Activated T-helper 1 cell treated with anti-CD3 and anti-CD28 coated beads, Interleukin-12 subunit alpha, Interleukin-12 subunit beta, Interleukin-2, Interleukin-4 antibody, amounts not matched to agents 30 ng/mL and 10 ng/mL and 1 ng/mL, durations not matched to agents 14 hours and 24 hours and 36 hours (primary cell): ENCODE results near the gene WDFY2. TPM values are rescaled to one million over a fixed set of nuclear protein-coding genes. Genes with fewer than 3 reads are reported as not detected.
"Not testable (repeated sequence)": the region's sequence is repeated elsewhere in the genome, so short reads cannot be mapped to it uniquely, and the experiment has no call there.

Source experiments
- DNase-seq: peaks from one replicate; pipeline ENCODE4 v3.0.0; 2021; ENCODE audit warnings: low spot score
- H3K27ac Mint-ChIP-seq: one replicate; pipeline ENCODE4 v1.8.0; 2021; ENCODE audit warnings: mild to moderate bottlenecking, mixed read lengths
- H3K27me3 Mint-ChIP-seq: one replicate; pipeline ENCODE4 v1.8.0; 2022; ENCODE audit warnings: mild to moderate bottlenecking, moderate library complexity, mixed read lengths; ENCODE audit not compliant: insufficient read depth
- H3K36me3 Mint-ChIP-seq: one replicate; pipeline ENCODE4 v1.8.0; 2021; ENCODE audit warnings: low read depth, mixed read lengths
- H3K4me1 Mint-ChIP-seq: one replicate; pipeline ENCODE4 v1.8.0; 2021; ENCODE audit warnings: low read depth, mixed read lengths
- H3K4me3 Mint-ChIP-seq: one replicate; pipeline ENCODE4 v1.8.0; 2021; ENCODE audit warnings: mild to moderate bottlenecking, moderate library complexity, mixed read lengths
- H3K9me3 Mint-ChIP-seq: one replicate; pipeline ENCODE4 v1.8.0; 2021; ENCODE audit warnings: mixed read lengths
- intact Hi-C: fragments of 100-400 bp; cut with micrococcal nuclease; formaldehyde crosslinking; loops from one replicate; pipeline ENCODE4 v1.15.1; 2024
- total RNA-seq: library from RNA; stranded (reverse); gene quantifications from 2 replicates; pipeline ENCODE4 v1.2.3, GENCODE V29; 2022

Gene WDFY2
- total RNA-seq, 1 donor from 2014 or later: 7.5 TPM

- Mint-ChIP-seq H3K27me3 (no peaks in the 10 kb centered on the region), H3K36me3 (peaks cover 4% of the 10 kb centered on the region), H3K4me1 (no peaks in the 10 kb centered on the region), H3K27ac (no peak overlapping the region), H3K4me3 (no peak overlapping the region), H3K9me3 (peaks cover 11% of the 10 kb centered on the region)
- intact Hi-C loops: loop anchor here (10.0 kb wide), 1 partner anchor 49 kb away; no protein-coding TSS in a partner anchor
- no peak for DNase-seq
Observed at GRCh38 chr13:51675385-51675784, 91.1 kb downstream of the WDFY2 start.

DNA sequence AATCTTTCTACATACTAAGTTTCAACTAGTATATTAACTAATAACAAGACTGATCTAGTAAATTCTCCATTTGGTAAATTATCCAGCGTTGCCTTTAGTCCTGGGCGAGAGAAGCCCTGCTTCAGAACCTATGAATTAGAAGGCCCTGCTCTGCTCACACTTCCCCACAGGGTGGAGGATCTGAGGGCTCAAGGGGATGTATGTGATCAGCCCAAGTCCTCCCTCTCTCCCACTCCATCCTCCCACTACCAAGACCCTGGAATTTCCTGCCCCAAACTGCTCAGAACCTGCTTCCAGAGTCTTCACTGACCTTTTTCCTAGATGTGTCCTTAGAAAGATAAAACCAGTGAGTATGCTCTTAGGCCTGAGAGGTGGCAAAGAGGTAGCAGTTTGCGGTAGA, 91.6 kb downstream of the WDFY2 start:
- intact Hi-C loops: loop anchor here (10.0 kb wide), 1 partner anchor 49 kb away; no protein-coding TSS in a partner anchor
- no peaks in the 10 kb centered on the region for H3K4me1 Mint-ChIP-seq
- no peak for DNase-seq
- no peak overlapping the region for H3K27ac Mint-ChIP-seq
- H3K4me3 Mint-ChIP-seq: no peak overlapping the region
- H3K9me3 Mint-ChIP-seq: peaks cover 9% of the 10 kb centered on the region
- peaks cover 4% of the 10 kb centered on the region for H3K36me3 Mint-ChIP-seq
- no peaks in the 10 kb centered on the region for H3K27me3 Mint-ChIP-seq

DNA sequence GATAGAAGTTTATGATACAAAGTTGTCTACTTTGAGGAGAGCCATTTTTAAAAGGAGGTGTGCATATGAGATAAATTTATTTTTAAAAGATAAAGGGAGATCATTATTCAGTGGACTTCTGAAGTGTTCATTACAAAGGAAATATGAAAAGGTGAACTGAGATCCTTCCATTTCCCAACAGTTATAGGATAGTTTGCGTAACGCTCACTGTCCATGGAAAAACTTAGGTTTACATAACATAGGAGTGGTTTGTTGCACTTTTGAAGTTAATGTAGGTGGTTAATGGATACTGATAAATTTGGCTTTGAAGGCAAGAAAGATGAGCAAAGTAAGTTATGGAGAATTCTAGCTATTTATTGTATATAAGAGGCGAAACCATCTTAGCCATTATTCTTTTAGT, 92.5 kb downstream of the WDFY2 start:
- Mint-ChIP-seq H3K36me3 (peaks cover 4% of the 10 kb centered on the region), H3K4me1 (peaks cover 6% of the 10 kb centered on the region), H3K27me3 (no peaks in the 10 kb centered on the region), H3K4me3 (no peak overlapping the region), H3K9me3 (peaks cover 5% of the 10 kb centered on the region), H3K27ac (no peak overlapping the region)
- no peak for DNase-seq
- intact Hi-C loops: loop anchor here (10.0 kb wide), 1 partner anchor 48 kb away; no protein-coding TSS in a partner anchor

DNA sequence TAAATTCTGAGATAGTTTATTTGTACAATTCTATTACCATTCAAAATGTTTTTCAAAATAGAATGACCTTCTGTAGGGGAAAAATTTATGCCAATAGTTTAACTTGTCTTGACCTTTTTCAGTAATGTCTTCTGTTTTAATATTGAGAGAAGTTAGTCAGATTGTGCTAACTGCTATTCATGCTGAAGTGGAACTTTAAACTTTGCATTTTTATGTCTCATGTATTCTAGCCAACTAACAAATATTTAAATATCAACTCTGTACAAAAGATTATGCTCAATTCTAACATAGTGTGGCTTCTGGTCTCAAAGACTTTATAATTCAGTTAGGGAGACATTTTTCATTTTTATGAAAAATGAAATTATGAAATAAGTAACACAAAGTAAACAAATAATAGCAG, 94.2 kb downstream of the WDFY2 start:
- no peak overlapping the region for H3K27ac Mint-ChIP-seq
- no peaks in the 10 kb centered on the region for H3K27me3 Mint-ChIP-seq
- no peak for DNase-seq
- intact Hi-C loops: loop anchor here (10.0 kb wide), 1 partner anchor 46 kb away; no protein-coding TSS in a partner anchor
- H3K9me3 Mint-ChIP-seq: no peaks in the 10 kb centered on the region
- H3K36me3 Mint-ChIP-seq: peaks cover 2% of the 10 kb centered on the region
- H3K4me1 Mint-ChIP-seq: peaks cover 6% of the 10 kb centered on the region
- no peak overlapping the region for H3K4me3 Mint-ChIP-seq

GRCh38 chr13:51679616-51680015, 95.4 kb downstream of the WDFY2 start:
- intact Hi-C loops: loop anchor here (10.0 kb wide), 1 partner anchor 45 kb away; no protein-coding TSS in a partner anchor
- H3K36me3 Mint-ChIP-seq: peaks cover 3% of the 10 kb centered on the region
- peaks cover 6% of the 10 kb centered on the region for H3K4me1 Mint-ChIP-seq
- H3K9me3 Mint-ChIP-seq: no peaks in the 10 kb centered on the region
- H3K27me3 Mint-ChIP-seq: no peaks in the 10 kb centered on the region
- no peak for DNase-seq
- H3K27ac Mint-ChIP-seq: no peak overlapping the region
- no peak overlapping the region for H3K4me3 Mint-ChIP-seq

- Mint-ChIP-seq H3K27ac (no peak overlapping the region), H3K27me3 (no peaks in the 10 kb centered on the region), H3K4me3 (no peak overlapping the region), H3K9me3 (no peaks in the 10 kb centered on the region), H3K4me1 (peaks cover 6% of the 10 kb centered on the region), H3K36me3 (peaks cover 4% of the 10 kb centered on the region)
- intact Hi-C loops: no loop called here
- no peak for DNase-seq
Observed at GRCh38 chr13:51681037-51681678, 96.9 kb downstream of the WDFY2 start.

- intact Hi-C loops: no loop called here
- H3K27ac Mint-ChIP-seq: no peak overlapping the region
- H3K9me3 Mint-ChIP-seq: no peaks in the 10 kb centered on the region
- no peak for DNase-seq
- H3K4me3 Mint-ChIP-seq: no peak overlapping the region
- H3K27me3 Mint-ChIP-seq: no peaks in the 10 kb centered on the region
- H3K36me3 Mint-ChIP-seq: peaks cover 4% of the 10 kb centered on the region
- peaks cover 6% of the 10 kb centered on the region for H3K4me1 Mint-ChIP-seq
Observed at GRCh38 chr13:51682686-51683085, 98.4 kb downstream of the WDFY2 start.

- no peak overlapping the region for H3K27ac Mint-ChIP-seq
- intact Hi-C loops: no loop called here
- H3K4me1 Mint-ChIP-seq: peaks cover 6% of the 10 kb centered on the region
- H3K4me3 Mint-ChIP-seq: no peak overlapping the region
- peaks cover 4% of the 10 kb centered on the region for H3K36me3 Mint-ChIP-seq
- H3K27me3 Mint-ChIP-seq: no peaks in the 10 kb centered on the region
- DNase-seq: no peak
- H3K9me3 Mint-ChIP-seq: no peaks in the 10 kb centered on the region
Observed at GRCh38 chr13:51683597-51683996, 99.3 kb downstream of the WDFY2 start.

DNA sequence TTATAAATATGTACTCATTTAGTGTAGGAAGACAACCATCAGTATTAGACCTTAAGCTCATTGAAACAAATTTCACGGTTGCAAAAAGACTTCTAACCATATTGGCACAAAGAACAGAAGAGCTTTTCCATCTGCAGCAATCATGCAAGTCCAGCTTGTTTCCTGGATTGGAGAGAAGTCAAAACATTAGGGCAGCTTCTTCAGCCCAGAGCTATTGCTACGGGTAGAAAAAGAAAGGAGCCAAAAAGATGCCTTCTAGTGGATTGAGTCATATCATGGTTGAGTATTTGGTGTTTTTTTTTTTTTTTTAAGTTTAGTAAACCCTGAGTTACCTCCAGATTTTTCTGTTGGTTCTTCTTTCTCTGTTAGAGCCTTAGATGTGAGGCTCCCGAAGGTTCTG, 99.8 kb downstream of the WDFY2 start:
- H3K36me3 Mint-ChIP-seq: peaks cover 4% of the 10 kb centered on the region
- no peak for DNase-seq
- no peaks in the 10 kb centered on the region for H3K27me3 Mint-ChIP-seq
- H3K9me3 Mint-ChIP-seq: no peaks in the 10 kb centered on the region
- peaks cover 8% of the 10 kb centered on the region for H3K4me1 Mint-ChIP-seq
- intact Hi-C loops: no loop called here
- no peak overlapping the region for H3K27ac Mint-ChIP-seq
- no peak overlapping the region for H3K4me3 Mint-ChIP-seq

DNA sequence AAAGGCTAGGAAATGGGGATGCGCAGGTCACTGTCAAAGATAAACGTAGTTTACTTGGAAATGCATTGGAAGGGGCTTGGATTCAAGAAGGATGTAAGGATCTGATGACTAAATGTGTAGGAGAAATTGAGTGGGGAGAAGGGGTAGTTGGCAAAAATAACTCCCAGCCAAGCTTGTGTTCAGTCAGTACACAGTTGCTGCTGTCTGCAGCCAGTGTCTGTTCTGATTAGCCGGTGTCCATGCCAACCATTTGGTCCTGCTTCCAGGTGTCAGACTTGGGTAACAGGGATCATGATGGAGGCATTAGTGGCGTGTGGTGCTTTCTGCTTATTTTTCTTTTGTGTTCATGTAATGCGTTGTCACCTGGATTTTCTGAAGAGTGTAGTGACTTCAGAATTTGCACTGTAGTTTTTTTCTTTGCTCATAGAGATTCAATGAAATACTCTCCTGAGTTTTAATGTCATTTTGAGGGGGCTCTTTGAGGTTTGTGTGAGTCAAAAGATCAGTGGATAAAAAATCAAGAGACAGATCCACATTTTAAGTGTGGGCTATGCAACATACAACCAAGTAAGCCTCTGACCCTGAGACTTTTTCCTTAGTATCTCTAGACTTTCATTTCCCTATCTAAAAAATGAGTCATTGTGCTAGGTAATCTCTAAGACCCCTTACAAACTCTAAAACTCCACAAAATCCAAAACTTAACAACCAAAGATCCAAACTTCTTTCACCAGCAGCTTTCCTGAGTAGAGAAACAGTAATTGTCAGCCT, 103.9 kb downstream of the WDFY2 start:
- peaks cover 8% of the 10 kb centered on the region for H3K4me1 Mint-ChIP-seq
- H3K27ac Mint-ChIP-seq: no peak overlapping the region
- intact Hi-C loops: no loop called here
- no peak overlapping the region for H3K4me3 Mint-ChIP-seq
- no peak for DNase-seq
- no peaks in the 10 kb centered on the region for H3K9me3 Mint-ChIP-seq
- no peaks in the 10 kb centered on the region for H3K27me3 Mint-ChIP-seq
- peaks cover 3% of the 10 kb centered on the region for H3K36me3 Mint-ChIP-seq

- Mint-ChIP-seq H3K4me1 (peaks cover 8% of the 10 kb centered on the region), H3K36me3 (peaks cover 3% of the 10 kb centered on the region), H3K4me3 (no peak overlapping the region), H3K27ac (no peak overlapping the region), H3K27me3 (no peaks in the 10 kb centered on the region), H3K9me3 (no peaks in the 10 kb centered on the region)
- no peak for DNase-seq
- intact Hi-C loops: no loop called here
Observed at GRCh38 chr13:51688937-51689662, 104.8 kb downstream of the WDFY2 start.

DNA sequence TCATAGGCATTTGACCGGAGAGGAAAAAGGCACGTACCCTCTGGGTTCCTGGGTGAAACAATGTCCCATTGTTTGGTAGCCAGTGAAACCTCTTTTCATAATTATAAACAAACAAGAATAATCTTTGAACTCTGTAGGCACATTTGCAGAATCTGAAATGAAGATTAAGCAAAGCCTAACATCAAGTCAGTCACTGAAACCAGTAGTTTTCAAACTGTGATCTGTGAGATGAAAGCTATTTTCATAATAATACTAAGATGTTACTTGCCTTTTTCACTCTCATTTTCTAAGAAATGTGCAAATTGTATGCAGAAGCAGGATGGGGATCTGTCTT, 105.4 kb downstream of the WDFY2 start:
- H3K27me3 Mint-ChIP-seq: no peaks in the 10 kb centered on the region
- H3K36me3 Mint-ChIP-seq: peaks cover under 1% of the 10 kb centered on the region
- H3K9me3 Mint-ChIP-seq: no peaks in the 10 kb centered on the region
- no peak for DNase-seq
- H3K27ac Mint-ChIP-seq: no peak overlapping the region
- H3K4me1 Mint-ChIP-seq: peaks cover 8% of the 10 kb centered on the region
- H3K4me3 Mint-ChIP-seq: no peak overlapping the region
- intact Hi-C loops: no loop called here

- intact Hi-C loops, H3K27me3 Mint-ChIP-seq, H3K4me1 Mint-ChIP-seq, H3K9me3 Mint-ChIP-seq, H3K27ac Mint-ChIP-seq, DNase-seq, H3K36me3 Mint-ChIP-seq, H3K4me3 Mint-ChIP-seq: not testable (repeated sequence)
Observed at GRCh38 chr13:51695677-51696076, 111.4 kb downstream of the WDFY2 start.
